Central memory CD8-positive, alpha-beta T cell (primary cell): ENCODE results near the gene ELMO1.

Experiments
- ATAC-seq: fragments of 150-1000 bp; cut with Tn5 transposase; replicated peaks from 2 replicates; pipeline ENCODE4 v1.10.0; 2022; ENCODE audit warnings: mild to moderate bottlenecking, moderate FRiP score, moderate number of reproducible peaks; ENCODE audit not compliant: poor library complexity, severe bottlenecking; ENCODE audit errors: extremely low read depth
- DNase-seq, 2 donors: peaks; one replicate each; pipeline ENCODE4 v3.0.0; 2021; ENCODE audit warnings: low spot score in 2 of 2
- H3K27ac Mint-ChIP-seq: one replicate; pipeline ENCODE4 v1.8.0; 2022; ENCODE audit warnings: low read depth, mild to moderate bottlenecking, moderate library complexity, mixed read lengths
- H3K27me3 Mint-ChIP-seq: one replicate; pipeline ENCODE4 v1.8.0; 2022; ENCODE audit warnings: mixed read lengths
- H3K36me3 Mint-ChIP-seq: one replicate; pipeline ENCODE4 v1.8.0; 2022; ENCODE audit warnings: mild to moderate bottlenecking, moderate library complexity, mixed read lengths; ENCODE audit not compliant: insufficient read depth
- H3K4me1 Mint-ChIP-seq: one replicate; pipeline ENCODE4 v1.8.0; 2022; ENCODE audit warnings: mixed read lengths
- H3K4me3 Mint-ChIP-seq: one replicate; pipeline ENCODE4 v1.8.0; 2022; ENCODE audit warnings: mild to moderate bottlenecking, moderate library complexity, mixed read lengths
- H3K9me3 Mint-ChIP-seq: one replicate; pipeline ENCODE4 v1.8.0; 2022; ENCODE audit warnings: mixed read lengths

The ELMO1 gene

GRCh38 chr7:37212556-37212955 lies 236.1 kb downstream of the ELMO1 start:
- no peak overlapping the region for H3K27ac Mint-ChIP-seq
- peaks cover 12% of the 10 kb centered on the region for H3K4me1 Mint-ChIP-seq
- peaks cover 22% of the 10 kb centered on the region for H3K36me3 Mint-ChIP-seq
- no peak for ATAC-seq
- no peaks in the 10 kb centered on the region for H3K9me3 Mint-ChIP-seq
- DNase-seq = no peak
- no peak overlapping the region for H3K4me3 Mint-ChIP-seq
- H3K27me3 Mint-ChIP-seq = no peaks in the 10 kb centered on the region

DNA sequence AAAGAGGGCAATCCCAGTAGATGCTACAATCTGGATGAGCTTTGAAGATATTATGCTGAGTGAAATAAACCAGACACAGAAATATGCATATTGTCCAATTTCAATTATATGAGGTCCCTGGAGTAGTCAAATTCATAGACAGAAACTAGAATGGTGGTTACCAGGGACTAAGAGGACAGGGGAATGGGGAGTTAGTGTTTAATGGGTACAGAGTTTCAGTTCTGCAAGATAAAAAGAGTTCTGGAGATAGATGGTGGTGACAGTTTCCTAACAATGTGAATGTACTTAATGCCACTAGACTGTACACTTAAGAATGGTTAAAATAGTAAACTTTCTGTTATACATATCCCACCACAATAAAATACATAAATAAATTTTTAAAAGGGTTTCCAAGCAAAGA lies 236.6 kb downstream of the ELMO1 start:
- DNase-seq = no peak
- no peaks in the 10 kb centered on the region for H3K27me3 Mint-ChIP-seq
- H3K4me3 Mint-ChIP-seq = no peak overlapping the region
- H3K36me3 Mint-ChIP-seq = peaks cover 26% of the 10 kb centered on the region
- H3K9me3 Mint-ChIP-seq = no peaks in the 10 kb centered on the region
- no peak for ATAC-seq
- H3K27ac Mint-ChIP-seq = no peak overlapping the region
- H3K4me1 Mint-ChIP-seq = peaks cover 12% of the 10 kb centered on the region

- ATAC-seq = no peak
- no peak for DNase-seq
- Mint-ChIP-seq H3K36me3 (peaks cover 28% of the 10 kb centered on the region), H3K4me1 (peaks cover 9% of the 10 kb centered on the region), H3K27ac (no peak overlapping the region), H3K9me3 (no peaks in the 10 kb centered on the region), H3K4me3 (no peak overlapping the region), H3K27me3 (no peaks in the 10 kb centered on the region)
Observed at GRCh38 chr7:37211097-37211880, 237.4 kb downstream of the ELMO1 start.

DNA sequence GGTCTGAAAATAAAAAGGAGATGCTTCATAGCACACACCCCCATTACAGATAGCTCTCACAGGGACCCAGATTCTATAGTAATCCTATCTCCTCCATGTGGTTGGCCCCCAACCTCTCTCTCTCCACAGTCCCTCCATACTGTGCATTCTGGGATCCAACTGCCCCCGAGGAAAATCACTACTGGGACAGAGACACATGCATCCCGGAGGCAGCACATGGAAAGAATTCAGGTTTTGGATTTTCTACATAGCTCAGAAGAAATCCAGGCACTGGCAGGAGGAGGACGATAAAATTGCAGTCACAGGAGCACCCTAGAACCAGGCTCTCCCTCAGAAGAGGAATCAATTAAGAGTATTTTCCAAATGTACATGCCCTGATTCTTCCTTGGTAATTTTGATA lies 239.5 kb downstream of the ELMO1 start:
- DNase-seq (no peak), ATAC-seq (no peak)
- H3K9me3 Mint-ChIP-seq = no peaks in the 10 kb centered on the region
- peaks cover 31% of the 10 kb centered on the region for H3K36me3 Mint-ChIP-seq
- H3K27me3 Mint-ChIP-seq = no peaks in the 10 kb centered on the region
- peaks cover 5% of the 10 kb centered on the region for H3K4me1 Mint-ChIP-seq
- H3K27ac Mint-ChIP-seq = peak overlapping the region; percentile 57
- no peak overlapping the region for H3K4me3 Mint-ChIP-seq

- H3K36me3 Mint-ChIP-seq = peaks cover 36% of the 10 kb centered on the region
Observed at GRCh38 chr7:37208528-37208927, 240.1 kb downstream of the ELMO1 start.

DNA sequence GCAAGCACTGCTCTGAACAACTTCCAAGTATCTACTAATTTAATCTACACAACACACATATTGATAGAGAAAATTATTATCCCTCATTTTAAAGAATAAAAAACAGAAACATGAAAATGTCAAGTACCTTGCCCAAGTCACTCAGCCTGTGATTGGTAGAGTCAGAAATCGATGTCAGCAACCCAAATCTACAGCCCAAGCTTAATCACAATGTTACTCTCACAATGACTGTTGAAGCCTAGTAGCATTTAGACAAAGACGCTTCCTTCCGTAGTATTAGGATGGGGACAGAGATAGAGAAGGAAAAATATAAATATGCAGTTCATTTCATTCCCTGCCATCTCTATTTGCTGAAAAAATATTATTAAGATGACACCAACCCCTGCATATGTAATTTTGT lies 242.5 kb downstream of the ELMO1 start:
- Mint-ChIP-seq H3K4me1 (peaks cover 5% of the 10 kb centered on the region), H3K27ac (peak overlapping the region; percentile 17), H3K27me3 (no peaks in the 10 kb centered on the region), H3K4me3 (no peak overlapping the region), H3K9me3 (no peaks in the 10 kb centered on the region), H3K36me3 (peaks cover 30% of the 10 kb centered on the region)
- ATAC-seq = no peak
- no peak for DNase-seq

More at GRCh38 chr7:37208528-37208927, 240.1 kb downstream of the ELMO1 start:
- DNase-seq (no peak), ATAC-seq (no peak)
- peaks cover 5% of the 10 kb centered on the region for H3K4me1 Mint-ChIP-seq
- no peak overlapping the region for H3K27ac Mint-ChIP-seq
- no peak overlapping the region for H3K4me3 Mint-ChIP-seq
- H3K27me3 Mint-ChIP-seq = no peaks in the 10 kb centered on the region
- no peaks in the 10 kb centered on the region for H3K9me3 Mint-ChIP-seq

DNA sequence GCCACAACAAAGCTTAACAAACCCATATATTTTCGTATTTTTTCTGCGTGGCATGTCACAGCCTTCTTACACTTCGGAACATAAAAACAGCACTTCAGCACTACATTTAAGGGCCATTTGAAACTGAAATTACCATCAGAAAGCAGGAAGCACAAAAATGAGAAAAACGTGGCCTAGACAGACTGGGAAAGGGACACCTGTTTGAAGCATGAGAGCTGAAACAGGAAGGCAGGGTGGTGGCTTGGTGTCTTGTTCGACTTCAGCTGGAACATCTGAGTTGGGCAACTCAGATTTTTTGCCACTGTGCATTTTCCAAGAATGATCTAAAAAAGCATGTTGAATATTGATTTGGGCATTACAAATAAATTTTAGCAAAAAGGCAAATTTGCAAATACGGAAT lies 243.2 kb downstream of the ELMO1 start:
- Mint-ChIP-seq H3K27ac (peak overlapping the region; percentile 17), H3K36me3 (peaks cover 26% of the 10 kb centered on the region), H3K27me3 (no peaks in the 10 kb centered on the region), H3K4me3 (no peak overlapping the region), H3K9me3 (no peaks in the 10 kb centered on the region), H3K4me1 (peaks cover 5% of the 10 kb centered on the region)
- DNase-seq (no peak), ATAC-seq (no peak)

DNA sequence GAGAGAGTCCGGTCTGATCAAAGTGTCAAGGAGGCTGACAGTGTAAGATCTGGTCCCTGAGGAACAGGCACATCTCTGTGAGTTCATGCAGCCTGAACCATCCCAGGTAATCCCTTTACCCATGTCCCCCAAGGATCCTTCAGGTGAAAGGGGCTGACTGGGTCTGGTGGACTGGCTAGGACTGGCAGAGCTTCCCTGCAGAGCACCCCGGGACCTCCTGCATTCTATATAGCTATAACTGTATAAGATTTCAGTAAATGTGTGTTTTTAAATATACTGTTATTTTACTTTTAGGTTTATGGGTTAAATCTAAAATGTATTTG lies 246.8 kb downstream of the ELMO1 start:
- no peak overlapping the region for H3K4me3 Mint-ChIP-seq

DNA sequence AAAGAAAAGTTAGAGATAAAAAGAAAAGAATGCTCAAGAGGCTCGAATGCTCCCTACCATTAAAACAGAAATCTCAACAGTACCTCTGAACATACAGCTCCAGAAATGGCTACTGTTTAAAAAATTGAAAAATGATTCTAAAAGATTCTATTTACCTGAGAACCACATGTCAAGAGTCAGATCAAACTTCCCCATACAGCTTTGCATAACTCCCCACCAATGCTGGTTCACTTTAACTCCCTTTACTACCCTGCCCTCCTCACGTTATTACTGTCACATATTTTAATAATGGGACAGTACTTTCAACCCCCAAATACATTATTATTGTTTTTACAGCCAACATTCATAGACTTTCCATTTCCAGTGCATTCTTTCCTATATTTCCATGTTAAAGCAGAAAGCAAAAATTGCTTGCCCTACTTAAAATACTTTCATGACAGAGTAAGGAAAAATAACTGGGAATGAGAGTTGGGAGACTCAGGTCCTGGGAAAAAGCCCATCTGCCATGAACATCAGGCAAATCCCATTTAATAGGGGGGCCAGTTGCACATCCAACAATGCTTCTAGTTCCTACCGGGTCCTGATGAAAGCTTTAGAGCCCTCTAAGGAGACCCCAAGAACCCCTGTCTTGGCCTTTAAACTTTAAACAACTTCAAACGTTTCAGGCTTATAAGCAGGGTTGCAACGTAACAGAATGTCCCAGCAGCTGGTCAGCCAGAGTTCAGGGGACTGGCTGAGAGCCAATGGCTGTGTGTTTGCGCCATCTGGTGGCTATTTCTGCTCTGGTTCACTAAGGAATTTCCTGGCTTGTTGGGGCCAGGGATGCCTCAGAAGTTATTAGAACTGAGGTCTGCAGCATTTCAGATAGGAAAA lies 247.4 kb downstream of the ELMO1 start:
- no peaks in the 10 kb centered on the region for H3K27me3 Mint-ChIP-seq
- no peak overlapping the region for H3K4me3 Mint-ChIP-seq
- peak; percentile 21 to 27 for DNase-seq
- H3K9me3 Mint-ChIP-seq = no peaks in the 10 kb centered on the region
- H3K36me3 Mint-ChIP-seq = peaks cover 22% of the 10 kb centered on the region
- no peak overlapping the region for H3K27ac Mint-ChIP-seq
- no peak for ATAC-seq
- peaks cover 5% of the 10 kb centered on the region for H3K4me1 Mint-ChIP-seq

More for the DNA sequence above, 246.8 kb downstream of the ELMO1 start:
- ATAC-seq = no peak
- Mint-ChIP-seq H3K27ac (no peak overlapping the region), H3K4me1 (peaks cover 5% of the 10 kb centered on the region), H3K9me3 (no peaks in the 10 kb centered on the region), H3K27me3 (no peaks in the 10 kb centered on the region), H3K36me3 (peaks cover 24% of the 10 kb centered on the region)
- DNase-seq = no peak

GRCh38 chr7:37198906-37199485 lies 249.7 kb downstream of the ELMO1 start:
- H3K4me1 Mint-ChIP-seq = peaks cover 5% of the 10 kb centered on the region
- H3K27ac Mint-ChIP-seq = no peak overlapping the region
- no peaks in the 10 kb centered on the region for H3K27me3 Mint-ChIP-seq
- ATAC-seq = peak; percentile 78
- no peak overlapping the region for H3K4me3 Mint-ChIP-seq
- peak; percentile 57 to 66 for DNase-seq
- H3K9me3 Mint-ChIP-seq = no peaks in the 10 kb centered on the region
- peaks cover 20% of the 10 kb centered on the region for H3K36me3 Mint-ChIP-seq

DNA sequence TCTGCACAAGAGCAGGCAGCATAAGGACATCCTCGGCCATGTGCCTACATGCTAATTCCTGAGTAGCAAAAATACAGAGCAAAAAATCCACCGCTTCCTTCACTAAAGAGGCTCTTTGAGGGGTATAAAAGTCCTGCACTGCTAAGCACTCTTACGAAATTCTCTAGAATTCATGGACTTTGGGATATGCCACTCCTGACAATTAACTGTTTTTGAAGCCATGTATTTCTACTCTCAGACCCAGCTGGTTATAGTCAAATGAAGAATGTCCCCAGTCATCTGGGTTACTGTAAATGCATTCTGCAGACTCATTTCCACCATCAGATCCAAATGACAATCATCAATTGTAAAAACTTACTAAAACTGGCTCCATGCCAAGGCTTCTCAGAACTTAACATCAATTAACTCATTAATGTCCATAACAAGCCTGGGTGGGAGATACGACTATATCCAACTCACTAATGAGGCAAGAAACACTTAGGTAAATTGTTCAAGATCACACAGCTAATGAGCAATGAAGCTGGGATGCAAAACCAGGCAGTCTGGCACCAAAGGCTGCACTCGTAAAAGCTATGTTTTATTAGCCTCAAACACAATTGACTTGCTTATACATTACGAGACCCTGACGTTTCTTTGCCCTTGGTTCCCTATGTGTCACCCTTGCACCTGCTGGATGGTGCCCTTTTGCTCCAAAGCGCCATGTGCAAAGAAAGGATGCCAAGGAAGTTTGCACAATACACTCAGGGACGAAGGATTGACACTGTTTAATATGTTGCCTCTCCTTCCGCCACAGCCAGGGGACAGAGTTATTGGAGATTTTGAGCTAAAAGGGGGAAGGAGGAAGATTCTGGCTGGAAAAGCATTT lies 250.4 kb downstream of the ELMO1 start:
- peaks cover 5% of the 10 kb centered on the region for H3K4me1 Mint-ChIP-seq
- no peaks in the 10 kb centered on the region for H3K27me3 Mint-ChIP-seq
- no peaks in the 10 kb centered on the region for H3K9me3 Mint-ChIP-seq
- H3K4me3 Mint-ChIP-seq = no peak overlapping the region
- no peak for ATAC-seq
- no peak overlapping the region for H3K27ac Mint-ChIP-seq
- H3K36me3 Mint-ChIP-seq = peaks cover 14% of the 10 kb centered on the region
- no peak for DNase-seq

DNA sequence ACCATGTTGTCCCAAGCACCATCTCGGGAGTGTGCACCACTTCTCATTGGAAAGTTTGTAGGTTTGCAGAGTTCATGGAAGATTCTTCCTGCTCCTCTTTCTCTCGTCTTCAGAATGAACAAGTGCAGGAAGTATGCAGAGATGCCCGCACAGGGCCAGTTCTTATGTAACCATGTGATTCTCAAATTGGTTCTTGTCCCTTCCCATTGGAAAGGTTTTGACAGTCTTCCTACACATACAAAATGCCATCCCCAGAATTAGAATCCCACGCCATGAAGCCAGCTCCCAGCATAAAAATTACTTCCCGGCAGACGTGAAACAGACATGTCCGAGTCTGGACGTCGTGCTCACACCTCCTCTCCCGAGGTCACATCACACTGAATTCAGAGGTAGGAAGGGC lies 251.6 kb downstream of the ELMO1 start:
- no peak overlapping the region for H3K27ac Mint-ChIP-seq
- H3K36me3 Mint-ChIP-seq = peaks cover 14% of the 10 kb centered on the region

More for the DNA sequence above, 251.6 kb downstream of the ELMO1 start:
- no peak for ATAC-seq
- peaks cover 5% of the 10 kb centered on the region for H3K4me1 Mint-ChIP-seq
- DNase-seq = no peak
- no peaks in the 10 kb centered on the region for H3K27me3 Mint-ChIP-seq
- no peaks in the 10 kb centered on the region for H3K9me3 Mint-ChIP-seq
- H3K4me3 Mint-ChIP-seq = no peak overlapping the region
